Measurements from ENCODE around the gene HYDIN. TPM values are rescaled to one million over a fixed set of nuclear protein-coding genes. Genes with fewer than 3 reads are reported as not detected.
A peak's percentile ranks its signal among the peaks of the same experiment; 100 is the strongest.

Gene HYDIN
- total and polyA plus RNA-seq, 4 donors: 0.14 to 3.0 (median 0.60) TPM

- Histone ChIP-seq H3K9me3 (ENCODE audit: control insufficient read depth in 4 of 4, low read length in 3 of 4) (peaks cover 0 to 7% (median 2%) of the 10 kb centered on the region in 4 donors), H3K27me3 (ENCODE audit: control insufficient read depth in 4 of 4, insufficient read depth in 4 of 4, low read length in 3 of 4) (no peaks in the 10 kb centered on the region), H3K36me3 (ENCODE audit: control insufficient read depth in 4 of 4, insufficient read depth in 3 of 4, low read depth in 1 of 4, low read length in 3 of 4) (no peaks in the 10 kb centered on the region), H3K4me1 (ENCODE audit: control insufficient read depth in 4 of 4, insufficient read depth in 4 of 4, low read length in 3 of 4) (peaks cover 7 to 21% (median 18%) of the 10 kb centered on the region in 4 donors), H3K27ac (ENCODE audit: low read depth in 1 of 2, low read length in 2 of 2) (no peak within 1 kb of the TSS), H3K9ac (ENCODE audit: low read depth in 1 of 2, low read length in 2 of 2) (peak within 1 kb of the TSS; percentile 47 to 80), H3K4me3 (ENCODE audit: low read depth in 1 of 3, low read length in 3 of 3) (peak within 1 kb of the TSS; percentile 55 to 92 (median 82))
- TF ChIP-seq YY1 (IDR thresholded peaks at IDR 0.05) (peak; percentile 98), HNF4G (IDR thresholded peaks at IDR 0.05) (no peak), GABPA (IDR thresholded peaks at IDR 0.05 in 1 of 2, conservative IDR thresholded peaks at IDR 0.05 in 1 of 2) (peak in 1 of 2 donors; percentile 88), MAX (IDR thresholded peaks at IDR 0.05) (peak; percentile 71), RAD21 (IDR thresholded peaks at IDR 0.05) (peak in 1 of 2 donors; percentile 40), JUND (IDR thresholded peaks at IDR 0.05) (no peak), NR2F2 (IDR thresholded peaks at IDR 0.05) (no peak), CTCF (IDR thresholded peaks at IDR 0.05; ENCODE audit: low read depth, low read length, missing input control) (no peak), ATF3 (IDR thresholded peaks at IDR 0.05) (no peak), FOXA2 (IDR thresholded peaks at IDR 0.05) (no peak), EGR1 (IDR thresholded peaks at IDR 0.05; ENCODE audit: low read depth in 2 of 2) (no peak), RXRA (IDR thresholded peaks at IDR 0.05) (no peak), ZBTB33 (IDR thresholded peaks at IDR 0.05) (peak; percentile 31), REST (IDR thresholded peaks at IDR 0.05) (no peak), FOXA1 (IDR thresholded peaks at IDR 0.05) (no peak), HNF4A (conservative IDR thresholded peaks at IDR 0.05) (no peak), SP1 (IDR thresholded peaks at IDR 0.05) (peak; percentile 57), TAF1 (conservative IDR thresholded peaks at IDR 0.05) (no peak)
- under 1% methylated on average over 64 of the region's 64 CpGs for WGBS
- peak; percentile 99 for DNase-seq (ENCODE audit: low spot score)
Observed at GRCh38 chr16:70800781-70801480, 429.6 kb downstream of the HYDIN start, which contains the start of gene VAC14. Gene VAC14, minus strand, starts transcription at chr16:70801158. Its CDS starts 258 bp downstream, at chr16:70800900.

Measured in liver (tissue), 9 donors.